ENCODE data around the gene PSME3. TPM values are rescaled to one million over a fixed set of nuclear protein-coding genes. Genes with fewer than 3 reads are reported as not detected.
"Not testable (repeated sequence)": the region's sequence is repeated elsewhere in the genome, so short reads cannot be mapped to it uniquely, and the experiment has no call there.

PSME3 gene
- polyA plus RNA-seq, 4 donors, result 92.6 to 111 (median 99.4) TPM

GRCh38 chr17:42872251-42872965 lies 39.2 kb downstream of the PSME3 start:
- no peak for DNase-seq (ENCODE audit: low read depth in 4 of 4, low spot score in 2 of 4)

- no peak for DNase-seq (ENCODE audit: low read depth in 4 of 4, low spot score in 2 of 4)
These were observed 40.1 kb downstream of the PSME3 start for GRCh38 chr17:42873315-42873714.

- DNase-seq (ENCODE audit: low read depth in 4 of 4, low spot score in 2 of 4), result not testable (repeated sequence)
These were observed 40.9 kb downstream of the PSME3 start for GRCh38 chr17:42873932-42874695.

DNA sequence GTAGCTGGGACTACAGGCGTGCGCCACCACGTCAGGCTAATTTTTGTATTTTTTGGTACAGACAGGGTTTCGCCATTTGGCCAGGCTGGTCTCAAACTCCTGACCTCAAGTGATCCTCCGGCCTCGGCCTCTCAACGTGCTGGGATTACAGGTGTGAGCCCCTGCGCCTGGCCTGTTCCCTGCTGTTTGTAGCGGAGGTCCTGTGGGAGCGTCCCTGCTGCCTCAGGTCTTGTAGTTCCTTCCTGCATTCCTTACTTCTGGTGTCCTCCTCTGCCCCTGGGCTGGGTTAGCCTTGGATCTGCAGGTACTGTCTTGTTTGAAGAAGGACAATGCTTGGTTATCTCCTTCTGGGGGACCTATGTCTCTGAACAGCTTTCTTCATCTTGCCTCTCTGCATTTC lies 43.8 kb downstream of the PSME3 start:
- DNase-seq (ENCODE audit: low read depth in 4 of 4, low spot score in 2 of 4), result no peak

DNA sequence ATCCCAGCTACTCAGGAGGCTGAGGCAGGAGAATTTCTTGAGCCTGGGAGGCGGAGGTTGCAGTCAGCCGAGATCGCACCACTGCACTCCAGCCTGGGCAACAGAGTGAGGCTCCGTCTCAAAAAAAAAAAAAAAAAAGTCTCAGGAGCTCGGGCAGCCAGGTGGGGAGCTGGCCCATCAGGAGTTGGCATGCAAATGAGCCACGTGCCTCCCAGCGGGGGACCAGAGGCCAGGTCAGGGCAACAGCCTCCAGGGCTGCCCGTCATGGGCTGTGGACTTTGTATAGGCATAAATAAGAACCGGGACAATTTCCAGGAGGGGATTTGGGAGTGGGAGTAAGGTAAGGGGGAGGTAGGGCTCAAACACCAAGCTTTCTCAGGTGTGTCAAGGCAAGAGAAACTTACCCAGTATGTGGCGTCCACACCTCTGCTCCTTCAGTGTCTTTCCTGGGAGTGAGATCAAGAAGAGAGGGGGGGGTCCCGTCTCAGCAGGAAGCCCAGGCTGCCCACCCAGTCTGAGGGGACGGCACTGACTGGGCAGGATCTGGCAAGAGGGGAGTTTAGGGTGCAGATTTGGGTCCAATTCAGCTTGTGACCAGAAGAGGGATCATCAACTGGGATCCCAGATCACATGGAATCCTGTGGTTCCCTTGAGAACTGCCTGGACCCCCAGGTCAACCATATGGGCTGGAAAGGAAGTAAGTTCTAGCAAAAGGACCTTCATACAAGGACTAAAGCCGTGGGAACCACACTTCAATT lies 45.1 kb downstream of the PSME3 start:
- no peak for DNase-seq (ENCODE audit: low read depth in 4 of 4, low spot score in 2 of 4)

GRCh38 chr17:42878924-42879595 lies 45.9 kb downstream of the PSME3 start:
- DNase-seq (ENCODE audit: low read depth in 4 of 4, low spot score in 2 of 4), result no peak

GRCh38 chr17:42879596-42879985 lies 46.4 kb downstream of the PSME3 start:
- DNase-seq (ENCODE audit: low read depth in 4 of 4, low spot score in 2 of 4), result no peak

- no peak for DNase-seq (ENCODE audit: low read depth in 4 of 4, low spot score in 2 of 4)
These were observed 47.6 kb downstream of the PSME3 start for GRCh38 chr17:42880776-42881310.

- DNase-seq (ENCODE audit: low read depth in 4 of 4, low spot score in 2 of 4), result not testable (repeated sequence)
These were observed 48.5 kb downstream of the PSME3 start for GRCh38 chr17:42881706-42882105.

GRCh38 chr17:42882166-42882565 lies 49.0 kb downstream of the PSME3 start:
- DNase-seq (ENCODE audit: low read depth in 4 of 4, low spot score in 2 of 4), result no peak

DNA sequence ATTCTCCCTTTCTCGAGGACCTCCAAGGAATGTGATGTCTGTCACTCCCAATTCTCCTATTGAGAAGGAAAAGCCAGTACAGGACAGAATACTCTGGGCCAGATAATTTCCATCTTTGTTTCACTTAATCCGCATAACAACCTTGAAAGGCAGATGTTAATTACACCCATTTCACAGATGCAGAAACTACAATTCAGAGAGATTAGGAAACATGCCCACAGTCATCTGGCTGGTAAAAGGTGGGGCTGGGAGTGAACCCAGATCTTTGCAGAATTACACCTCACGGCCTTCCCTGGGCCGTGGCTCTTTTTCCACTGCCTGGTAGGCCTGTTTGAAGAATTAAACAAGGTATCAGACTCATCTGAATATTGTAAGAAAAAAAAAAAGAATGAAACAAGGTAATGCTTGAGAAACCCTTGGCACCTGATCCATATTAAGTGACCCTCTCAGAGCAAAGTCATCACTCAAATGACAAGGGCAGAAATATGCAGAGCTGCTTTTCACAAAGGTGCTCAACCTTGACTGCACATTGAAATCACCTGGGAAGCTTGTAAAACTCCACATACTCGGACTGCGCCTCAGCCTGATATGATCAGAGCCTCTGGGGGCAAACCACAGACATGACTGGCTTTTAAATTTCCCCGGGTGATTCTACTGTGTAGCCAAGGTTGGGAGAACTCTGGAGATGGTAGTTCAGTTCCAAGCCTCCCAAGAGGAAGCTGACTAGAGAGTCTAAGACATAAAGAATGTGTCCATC lies 50.8 kb downstream of the PSME3 start:
- no peak for DNase-seq (ENCODE audit: low read depth in 4 of 4, low spot score in 2 of 4)

DNA sequence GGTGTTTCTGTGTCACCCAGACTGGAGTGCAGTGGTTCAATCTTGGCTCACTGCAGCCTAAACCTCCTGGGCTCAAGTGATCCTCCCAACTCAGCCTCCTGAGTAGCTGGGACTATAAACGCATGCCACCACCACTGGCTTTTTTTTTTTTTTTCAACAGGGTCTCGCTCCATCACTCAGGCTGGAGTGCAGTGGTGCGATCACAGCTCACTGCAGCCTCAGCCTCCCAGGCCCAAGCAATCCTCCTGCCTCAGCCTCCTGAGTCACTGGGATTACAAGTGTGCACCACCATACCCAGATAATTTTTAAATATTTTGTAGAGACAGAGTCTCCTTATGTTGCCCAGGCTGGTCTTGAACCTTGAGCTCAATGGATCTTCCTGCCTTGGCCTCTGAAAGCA lies 52.6 kb downstream of the PSME3 start:
- not testable (repeated sequence) for DNase-seq (ENCODE audit: low read depth in 4 of 4, low spot score in 2 of 4)

DNA sequence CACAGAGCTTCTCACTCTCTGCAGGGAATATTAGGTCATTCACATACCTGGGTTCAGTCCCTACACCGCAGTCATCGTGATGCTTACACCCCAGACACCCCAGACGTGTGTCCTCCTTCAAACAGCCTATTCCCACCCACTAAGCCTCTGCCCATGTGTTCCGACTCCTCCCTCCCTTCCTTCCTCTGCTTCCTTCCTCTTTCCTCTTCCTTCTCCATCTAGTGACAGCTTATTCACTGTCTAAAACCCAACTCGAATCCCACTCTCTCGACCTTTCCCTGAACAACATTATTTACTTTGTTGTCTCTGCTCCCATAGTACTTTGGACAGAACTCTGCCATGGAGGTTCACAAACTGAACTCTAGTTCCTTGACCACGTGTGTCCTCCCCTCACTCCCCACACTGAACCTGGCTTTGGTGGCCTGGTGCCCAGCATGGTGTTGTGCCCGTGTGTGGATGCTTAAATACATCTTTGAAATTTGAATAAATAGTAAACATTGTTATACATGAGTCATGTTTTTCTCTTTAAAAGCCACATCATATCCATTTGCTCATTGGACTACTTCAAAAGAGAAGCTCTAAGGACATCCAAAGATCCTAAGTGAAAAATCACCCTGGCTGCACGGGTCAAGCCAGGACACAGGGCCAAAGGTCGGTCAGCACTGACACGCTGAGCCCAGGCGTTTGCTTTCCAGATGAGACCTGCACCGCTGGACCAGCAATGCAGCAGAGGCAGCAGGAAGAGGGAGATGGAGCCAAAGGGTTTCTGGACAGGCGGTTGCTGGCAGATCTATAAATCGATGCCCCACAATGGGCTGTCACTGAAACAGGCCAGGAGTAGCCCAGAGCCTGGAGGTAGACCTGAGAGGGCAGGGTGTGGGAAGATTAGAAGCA lies 53.3 kb downstream of the PSME3 start:
- DNase-seq (ENCODE audit: low read depth in 4 of 4, low spot score in 2 of 4), result no peak

DNA sequence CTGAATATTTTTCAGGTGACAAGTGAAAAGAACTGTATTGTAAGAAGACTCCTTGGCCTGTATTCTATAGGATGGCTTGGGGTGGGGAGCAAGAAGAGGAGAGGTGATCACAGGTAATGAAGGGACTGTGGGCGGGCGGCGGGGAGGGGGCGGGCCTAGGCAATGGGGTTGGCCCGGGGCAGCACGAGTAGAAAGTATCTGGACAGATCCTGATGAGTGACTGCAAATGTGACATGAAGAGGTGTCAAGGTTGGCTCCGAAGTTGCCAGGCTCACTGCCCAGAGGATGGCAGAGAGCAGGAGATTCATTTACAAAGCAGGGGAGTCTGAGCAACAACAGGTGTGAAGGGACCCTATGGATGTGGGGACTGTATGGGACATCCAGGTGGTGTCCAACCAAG lies 56.6 kb downstream of the PSME3 start:
- DNase-seq (ENCODE audit: low read depth in 4 of 4, low spot score in 2 of 4), result no peak

GRCh38 chr17:42891539-42892152 lies 58.4 kb downstream of the PSME3 start:
- DNase-seq (ENCODE audit: low read depth in 4 of 4, low spot score in 2 of 4), result no peak

DNA sequence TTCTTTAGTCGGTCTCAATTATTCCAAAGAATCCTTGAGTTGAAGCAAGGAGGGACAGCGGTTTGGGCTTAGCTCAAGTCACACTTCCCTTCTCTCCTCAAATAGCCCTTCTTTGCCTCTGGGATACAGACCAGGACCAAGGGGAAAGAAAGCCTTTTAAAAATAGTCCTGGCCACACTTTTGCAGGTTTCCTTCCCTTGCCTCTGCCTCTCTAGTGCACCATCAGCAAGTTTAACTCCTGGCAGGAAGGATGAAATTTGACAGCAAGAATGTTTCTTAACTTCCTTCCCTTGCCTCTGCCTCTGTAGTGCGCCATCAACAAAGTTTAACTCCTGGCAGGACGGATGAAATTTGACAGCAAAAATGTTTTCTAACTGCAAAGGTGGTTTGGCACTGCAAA lies 60.2 kb downstream of the PSME3 start:
- DNase-seq (ENCODE audit: low read depth in 4 of 4, low spot score in 2 of 4), result no peak
